ENCODE measurements around the gene MAML3.

The MAML3 gene

GRCh38 chr4:140069066-140069465 lies 84.9 kb downstream of the MAML3 start:
- peak in 3 of 4 experiments; percentile 52 to 67 (median 58) for DNase-seq

GRCh38 chr4:140068271-140068670 lies 85.7 kb downstream of the MAML3 start:
- DNase-seq = no peak

- DNase-seq = no peak
Observed at GRCh38 chr4:140066031-140066930, 87.7 kb downstream of the MAML3 start.

GRCh38 chr4:140065393-140065792 lies 88.6 kb downstream of the MAML3 start:
- no peak for DNase-seq

- no peak for DNase-seq
Observed at GRCh38 chr4:140061659-140062289, 92.2 kb downstream of the MAML3 start.

- DNase-seq = no peak
Observed at GRCh38 chr4:140061194-140061593, 92.8 kb downstream of the MAML3 start.

- no peak for DNase-seq
Observed at GRCh38 chr4:140059159-140059558, 94.8 kb downstream of the MAML3 start.

GRCh38 chr4:140057701-140058100 lies 96.3 kb downstream of the MAML3 start:
- peak in 2 of 4 experiments; percentile 53 to 64 for DNase-seq

- DNase-seq = no peak
Observed at GRCh38 chr4:140056015-140056414, 98.0 kb downstream of the MAML3 start.

GRCh38 chr4:140054861-140055260 lies 99.1 kb downstream of the MAML3 start:
- no peak for DNase-seq

- no peak for DNase-seq
Observed at GRCh38 chr4:140053185-140053584, 100.8 kb downstream of the MAML3 start.

- peak; percentile 48 to 75 (median 62) for DNase-seq
Observed at GRCh38 chr4:140052050-140052449, 101.9 kb downstream of the MAML3 start.

GRCh38 chr4:140049849-140050637 lies 103.9 kb downstream of the MAML3 start:
- no peak for DNase-seq

GRCh38 chr4:140049024-140049848 lies 104.7 kb downstream of the MAML3 start:
- DNase-seq = peak in 1 of 4 experiments; percentile 32

GRCh38 chr4:140048419-140048995 lies 105.5 kb downstream of the MAML3 start:
- no peak for DNase-seq

GRCh38 chr4:140047786-140048185 lies 106.2 kb downstream of the MAML3 start:
- DNase-seq = no peak

- no peak for DNase-seq
Observed at GRCh38 chr4:140047017-140047640, 106.9 kb downstream of the MAML3 start.

GRCh38 chr4:140046543-140046942 lies 107.4 kb downstream of the MAML3 start:
- peak in 2 of 4 experiments; percentile 31 to 43 for DNase-seq

- peak in 1 of 4 experiments; percentile 20 for DNase-seq
Observed at GRCh38 chr4:140046016-140046415, 108.0 kb downstream of the MAML3 start.

GRCh38 chr4:140044337-140044902 lies 109.6 kb downstream of the MAML3 start:
- DNase-seq = peak in 1 of 4 experiments; percentile 19

- no peak for DNase-seq
Observed at GRCh38 chr4:140042634-140043033, 111.3 kb downstream of the MAML3 start.
